ENCODE results near the gene AUP1.

DNA sequence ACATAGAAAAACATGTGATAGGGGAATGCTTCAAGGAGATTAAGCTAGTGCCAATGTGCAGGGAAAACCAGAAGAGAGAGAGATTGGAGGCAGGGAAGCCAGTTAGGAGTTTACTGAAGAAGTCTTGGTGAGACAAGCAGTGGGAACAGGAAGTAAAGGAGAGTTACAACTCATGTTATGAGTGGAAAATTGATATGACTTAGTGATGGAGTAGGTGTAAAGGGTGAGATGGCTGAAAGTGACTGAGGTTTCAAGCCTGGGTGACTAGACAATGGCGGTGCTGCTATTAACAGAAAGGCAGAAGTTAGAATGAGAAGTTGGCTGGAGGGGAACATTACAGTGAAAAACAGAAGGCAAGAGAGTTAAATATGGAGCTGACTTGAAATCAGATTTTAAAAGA is 41.6 kb upstream of the AUP1 start:
- TF ChIP-seq CTCF (IDR thresholded peaks at IDR 0.05; ENCODE audit: extremely low read depth in 1 of 2, insufficient read depth in 1 of 2, low read depth in 1 of 2, low read length in 2 of 2) (no peak), EZH2 (IDR thresholded peaks at IDR 0.05; ENCODE audit: borderline replicate concordance, low read depth, low read length, severe bottlenecking) (no peak), POLR2A (IDR thresholded peaks at IDR 0.05; ENCODE audit: low read depth, low read length) (no peak), POLR2AphosphoS5 (IDR thresholded peaks at IDR 0.05; ENCODE audit: insufficient read depth, low read depth, low read length) (no peak), JUN (IDR thresholded peaks at IDR 0.05; ENCODE audit: borderline replicate concordance, insufficient read depth, insufficient read length, low read depth) (no peak)
- TF ChIP-seq, protein P1, sequence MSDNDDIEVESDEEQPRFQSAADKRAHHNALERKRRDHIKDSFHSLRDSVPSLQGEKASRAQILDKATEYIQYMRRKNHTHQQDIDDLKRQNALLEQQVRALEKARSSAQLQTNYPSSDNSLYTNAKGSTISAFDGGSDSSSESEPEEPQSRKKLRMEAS (IDR thresholded peaks at IDR 0.05; ENCODE audit: insufficient read depth, insufficient read length) = no peak

Data from endothelial cell of umbilical vein (primary cell).